A673 (cell line): Measurements from ENCODE around the gene TMPRSS7. TPM values are rescaled to one million over a fixed set of nuclear protein-coding genes. Genes with fewer than 3 reads are reported as not detected.

Experiments used
- BruUV-seq: library from RNA; stranded (reverse); fragments of 400-500 nt; replicated peaks from 2 replicates; lab custom pipeline; 2021; lab: Mats Ljungman, UMichigan
- CTCF ChIA-PET: fragments of 300-600 bp; sonication (Branson Sonifier 250); formaldehyde crosslinking; loops from one replicate; lab custom pipeline; 2022; ENCODE audit warnings: antibody characterized with exemption; lab: Charles Lee
- POLR2A ChIA-PET: fragments of 300-600 bp; sonication (Branson Sonifier 250); formaldehyde crosslinking; loops from one replicate; lab custom pipeline; 2022; ENCODE audit warnings: antibody characterized with exemption; ENCODE audit not compliant: low non-redundant PET; lab: Charles Lee
- DNase-seq: peaks from one replicate; pipeline ENCODE4 v3.0.0-alpha.2; 2015; ENCODE audit warnings: low spot score
- H3K27ac ChIP-seq: fragments of 200-600 bp; sonication (generic); 2 replicates; pipeline ENCODE4 v1.5.1; 2016; ENCODE audit warnings: mixed run types, low read depth, mild to moderate bottlenecking, mixed read lengths, antibody characterized with exemption, low read length; ENCODE audit not compliant: poor library complexity, severe bottlenecking
- H3K27me3 ChIP-seq: fragments of 200-600 bp; sonication (generic); replicated peaks from 2 replicates; pipeline ENCODE4 v1.6.1; 2017; ENCODE audit warnings: mixed run types, low read depth, mild to moderate bottlenecking, mixed read lengths, antibody characterized with exemption, low read length; ENCODE audit not compliant: insufficient read depth, poor library complexity
- H3K36me3 ChIP-seq: fragments of 200-600 bp; sonication (generic); 2 replicates; pipeline ENCODE4 v1.6.1; 2016; ENCODE audit warnings: mixed run types, mild to moderate bottlenecking, mixed read lengths, antibody characterized with exemption, low read length; ENCODE audit not compliant: insufficient read depth, poor library complexity, severe bottlenecking
- H3K4me1 ChIP-seq: fragments of 200-600 bp; sonication (generic); 2 replicates; pipeline ENCODE4 v1.6.1; 2017; ENCODE audit warnings: mixed run types, mild to moderate bottlenecking, mixed read lengths, antibody characterized with exemption, low read length; ENCODE audit not compliant: insufficient read depth, poor library complexity, severe bottlenecking
- H3K4me3 ChIP-seq: fragments of 200-600 bp; sonication (generic); 2 replicates; pipeline ENCODE4 v1.5.1; 2016; ENCODE audit warnings: low read depth, mixed run types, mild to moderate bottlenecking, mixed read lengths, low read length; ENCODE audit not compliant: poor library complexity, severe bottlenecking
- H3K9me3 ChIP-seq: fragments of 200-600 bp; sonication (generic); 2 replicates; pipeline ENCODE4 v1.6.1; 2016; ENCODE audit warnings: mixed run types, low read depth, mild to moderate bottlenecking, mixed read lengths, antibody characterized with exemption, low read length; ENCODE audit not compliant: poor library complexity, severe bottlenecking
- CTCF ChIP-seq: fragments of 300-800, 200-600 bp; sonication (generic); conservative IDR thresholded peaks from 2 replicates; pipeline ENCODE4 v1.5.1; 2017; ENCODE audit warnings: low read depth, mild to moderate bottlenecking, antibody characterized with exemption, low read length, moderate library complexity, mixed read lengths
- EZH2 ChIP-seq: fragments of 200-600 bp; sonication (generic); IDR thresholded peaks from 2 replicates; pipeline ENCODE4 v1.6.1; 2017; ENCODE audit warnings: borderline replicate concordance, low read depth, mild to moderate bottlenecking, mixed read lengths, antibody characterized with exemption, low read length; ENCODE audit not compliant: poor library complexity, severe bottlenecking
- intact Hi-C: fragments of 100-400 bp; cut with micrococcal nuclease; formaldehyde crosslinking; loops from one replicate; pipeline ENCODE4 v1.10.0; 2022; ENCODE audit not compliant: unreplicated experiment
- total RNA-seq: library from RNA; stranded (reverse); gene quantifications from 2 replicates; pipeline ENCODE4 v1.2.3, GENCODE V29; 2021

Gene TMPRSS7
- total RNA-seq, 1 experiment from 2014 or later: not detected

- Histone ChIP-seq H3K9me3 (no peaks in the 10 kb centered on the region), H3K4me3 (no peak overlapping the region), H3K4me1 (no peaks in the 10 kb centered on the region), H3K27me3 (no peaks in the 10 kb centered on the region), H3K27ac (no peak overlapping the region), H3K36me3 (no peaks in the 10 kb centered on the region)
- no peak for DNase-seq
- CTCF ChIA-PET: interaction anchor here (0.6 kb wide), 1 partner anchor 170 kb away, joined by 3 read pairs; no protein-coding TSS in a partner anchor
- intact Hi-C loops: no loop called here
- BruUV-seq: no TSS peak
- no peak for TF ChIP-seq EZH2
- POLR2A ChIA-PET: no interaction called here
Measured at GRCh38 chr3:112117415-112117814, 82.9 kb downstream of the TMPRSS7 start.

GRCh38 chr3:112117841-112118571 is 83.5 kb downstream of the TMPRSS7 start:
- Histone ChIP-seq H3K27ac (no peak overlapping the region), H3K4me1 (no peaks in the 10 kb centered on the region), H3K9me3 (no peaks in the 10 kb centered on the region), H3K36me3 (no peaks in the 10 kb centered on the region), H3K4me3 (no peak overlapping the region), H3K27me3 (no peaks in the 10 kb centered on the region)
- intact Hi-C loops: no loop called here
- no TSS peak for BruUV-seq
- CTCF ChIA-PET: no interaction called here
- no peak for TF ChIP-seq CTCF
- no peak for TF ChIP-seq EZH2
- no peak for DNase-seq
- POLR2A ChIA-PET: interaction anchor here (0.7 kb wide), 1 partner anchor 1796 kb away, joined by 5 read pairs; no protein-coding TSS in a partner anchor

- no peak overlapping the region for H3K27ac ChIP-seq
- no peaks in the 10 kb centered on the region for H3K4me1 ChIP-seq
- no peaks in the 10 kb centered on the region for H3K27me3 ChIP-seq
- ChIA-PET POLR2A (no interaction called here), CTCF (no interaction called here)
- no peaks in the 10 kb centered on the region for H3K36me3 ChIP-seq
- no peak overlapping the region for H3K4me3 ChIP-seq
- intact Hi-C loops: no loop called here
- no peak for DNase-seq
- BruUV-seq: no TSS peak
- TF ChIP-seq EZH2: no peak
- no peak for TF ChIP-seq CTCF
- no peaks in the 10 kb centered on the region for H3K9me3 ChIP-seq
Measured at GRCh38 chr3:112119962-112120836, 85.7 kb downstream of the TMPRSS7 start.
